HAP-1 (cell line): Measurements from ENCODE around the gene TFR2.

ENCODE experiments used
- DNase-seq, 2 experiments: peaks; one replicate each; pipeline ENCODE4 v3.0.0-alpha.2; 2016 to 2020; ENCODE audit warnings: low spot score in 2 of 2
- H3K27me3 ChIP-seq: fragments of 250-450 bp; sonication (Bioruptor Pico); 2 replicates; pipeline ENCODE4 v1.5.1; 2020; ENCODE audit warnings: low read depth, mild to moderate bottlenecking, moderate library complexity
- H3K36me3 ChIP-seq: fragments of 250-450 bp; sonication (Bioruptor Pico); replicated peaks from 2 replicates; pipeline ENCODE4 v1.5.1; 2020; ENCODE audit warnings: mild to moderate bottlenecking
- H3K4me1 ChIP-seq: fragments of 250-450 bp; sonication (Bioruptor Pico); 2 replicates; pipeline ENCODE4 v1.5.1; 2020; ENCODE audit warnings: mild to moderate bottlenecking
- H3K4me3 ChIP-seq: fragments of 250-450 bp; sonication (Bioruptor Pico); 2 replicates; pipeline ENCODE4 v1.5.1; 2020; ENCODE audit warnings: mild to moderate bottlenecking, moderate library complexity
- H3K9me3 ChIP-seq: fragments of 250-450 bp; sonication (Bioruptor Pico); 2 replicates; pipeline ENCODE4 v1.5.1; 2020; ENCODE audit warnings: mild to moderate bottlenecking, moderate library complexity
- in situ Hi-C: fragments of 300-500 bp; cut with MboI; formaldehyde crosslinking; loops from 3 replicates; pipeline ENCODE4 v1.14.3; 2020; ENCODE audit warnings: low sequenced_read_pairs, inconsistent platforms, mixed read lengths

Gene TFR2

DNA sequence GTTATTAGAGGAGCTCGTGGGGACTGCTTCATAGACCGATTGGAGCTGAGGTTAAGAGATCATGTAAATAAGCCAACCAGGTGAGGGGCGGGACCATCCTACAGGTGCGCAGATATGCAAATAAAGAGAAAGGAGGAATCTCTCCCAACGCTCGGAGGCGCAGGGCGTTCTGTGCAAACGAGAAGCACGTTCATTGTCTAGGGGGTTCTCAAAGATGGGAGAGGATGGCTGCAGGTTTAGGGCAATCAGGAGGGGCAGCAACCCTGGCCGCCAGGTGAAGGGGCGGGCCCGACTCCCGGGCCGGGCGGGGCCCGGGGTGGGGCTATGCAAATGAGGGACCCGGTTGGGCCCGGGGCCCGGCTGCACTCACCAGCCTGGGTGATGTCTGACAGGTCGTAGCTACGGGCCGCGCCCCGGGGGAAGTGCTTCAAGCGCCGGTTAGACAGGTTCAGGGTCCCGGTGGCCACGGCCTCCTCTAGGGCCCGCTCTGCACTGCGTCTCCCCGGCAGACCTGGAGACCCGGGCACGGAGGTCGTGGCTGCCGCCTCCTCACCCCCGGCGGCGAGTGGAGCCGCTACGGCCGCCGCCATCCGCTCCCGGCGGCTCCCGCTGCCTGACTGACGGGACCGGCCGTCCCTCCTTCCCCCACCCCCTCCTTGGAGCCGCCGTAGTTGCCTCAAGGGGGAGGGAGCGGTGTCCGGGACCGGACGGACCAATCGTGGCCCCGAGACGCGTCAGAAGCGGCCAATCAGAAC, 55.7 kb downstream of the TFR2 start, which contains the start of gene LRCH4:
TSS of gene LRCH4 (minus strand) at position 619 of the 755 bp plus-strand sequence. CDS start at position 590, 29 bp downstream.
- Histone ChIP-seq H3K9me3 (no peaks in the 10 kb centered on the region), H3K27me3 (no peaks in the 10 kb centered on the region), H3K36me3 (peaks cover 8% of the 10 kb centered on the region; the same call in 1 of the 2 replicates), H3K4me1 (peaks cover 4% of the 10 kb centered on the region), H3K4me3 (peak within 1 kb of the TSS; percentile 76)
- in situ Hi-C loops: no loop called here
- peak in 1 of 2 experiments; percentile 64 for DNase-seq

DNA sequence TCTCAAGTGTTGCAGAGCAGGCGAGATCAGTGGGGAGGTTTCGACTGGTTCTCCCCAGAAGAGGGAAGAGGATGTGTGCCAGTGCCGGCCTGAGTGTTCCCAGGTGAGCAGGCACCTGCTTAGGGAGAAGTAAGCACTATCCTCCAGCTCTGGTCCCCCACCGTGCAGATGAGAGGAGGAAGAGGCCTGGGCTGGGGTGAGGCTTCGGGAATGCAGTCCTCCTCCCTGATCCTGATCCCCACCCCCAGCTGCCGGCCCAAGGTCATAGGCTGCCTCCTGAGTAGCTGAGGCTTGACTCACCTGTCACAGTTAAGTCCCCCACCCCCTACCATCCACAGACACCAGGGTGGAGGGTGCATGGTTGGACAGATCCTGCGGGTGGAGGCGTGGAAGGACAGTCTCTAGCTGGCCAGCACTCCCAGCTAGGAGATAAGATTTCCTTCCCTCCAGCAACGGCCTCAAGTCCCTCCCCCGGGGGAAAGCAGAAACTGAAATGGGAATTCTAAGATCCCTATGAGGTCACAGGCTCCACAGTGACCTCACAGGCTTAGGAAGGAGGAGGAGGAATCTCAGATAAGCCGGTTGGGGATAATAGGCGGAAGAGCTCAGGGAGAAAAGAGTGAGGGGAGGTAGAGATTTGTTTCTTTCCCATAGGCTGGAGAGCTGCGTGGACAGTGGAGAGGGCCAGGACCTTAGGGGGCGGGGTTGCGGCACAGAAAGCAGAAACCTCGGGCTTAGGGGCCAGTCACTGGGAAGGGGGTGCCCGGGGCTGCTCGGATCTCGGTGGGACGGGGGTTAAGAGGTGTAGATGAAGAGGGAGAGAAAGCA, 56.5 kb downstream of the TFR2 start:
- Histone ChIP-seq H3K27me3 (no peaks in the 10 kb centered on the region), H3K4me3 (peak overlapping the region; percentile 76), H3K36me3 (peaks cover 10% of the 10 kb centered on the region; the same call in 1 of the 2 replicates), H3K4me1 (peaks cover 4% of the 10 kb centered on the region), H3K9me3 (no peaks in the 10 kb centered on the region)
- peak in 1 of 2 experiments; percentile 54 for DNase-seq
- in situ Hi-C loops: no loop called here

DNA sequence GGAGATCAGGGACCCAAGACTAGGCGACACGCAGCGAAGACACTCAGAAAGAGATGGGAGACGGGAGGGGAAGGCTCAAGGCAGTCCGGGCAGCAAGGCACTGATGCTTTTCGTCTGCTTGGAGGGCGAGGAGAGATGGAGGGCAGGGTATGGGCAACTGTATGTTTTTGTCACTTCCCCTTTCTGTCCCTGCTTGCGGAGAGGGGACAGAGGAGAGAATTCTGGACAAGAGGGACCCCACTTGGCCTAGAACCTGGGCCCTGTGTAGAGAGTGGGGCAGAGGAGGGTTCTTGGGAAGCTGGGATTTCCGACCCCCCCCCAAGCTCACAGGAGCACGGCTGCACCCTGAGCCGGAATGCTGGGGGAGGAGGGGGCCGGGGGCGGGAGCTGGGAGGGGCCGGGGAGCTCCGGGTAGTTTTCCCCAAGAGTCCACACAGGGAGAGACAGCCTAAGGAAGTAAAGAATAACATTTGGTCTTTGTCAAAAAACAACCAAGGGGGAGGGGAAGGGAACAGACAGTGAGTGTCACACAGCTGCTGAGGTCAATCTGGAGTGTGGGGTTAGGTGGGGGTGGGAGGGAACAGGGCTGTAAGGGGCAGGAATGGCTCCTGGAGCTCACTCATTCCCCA, 57.2 kb downstream of the TFR2 start:
- no peak for DNase-seq
- in situ Hi-C loops: no loop called here
- no peaks in the 10 kb centered on the region for H3K9me3 ChIP-seq
- H3K4me1 ChIP-seq: peaks cover 4% of the 10 kb centered on the region
- H3K27me3 ChIP-seq: no peaks in the 10 kb centered on the region
- H3K36me3 ChIP-seq: peaks cover 13% of the 10 kb centered on the region
- peak overlapping the region; percentile 76; the same call in 1 of the 2 replicates for H3K4me3 ChIP-seq

DNA sequence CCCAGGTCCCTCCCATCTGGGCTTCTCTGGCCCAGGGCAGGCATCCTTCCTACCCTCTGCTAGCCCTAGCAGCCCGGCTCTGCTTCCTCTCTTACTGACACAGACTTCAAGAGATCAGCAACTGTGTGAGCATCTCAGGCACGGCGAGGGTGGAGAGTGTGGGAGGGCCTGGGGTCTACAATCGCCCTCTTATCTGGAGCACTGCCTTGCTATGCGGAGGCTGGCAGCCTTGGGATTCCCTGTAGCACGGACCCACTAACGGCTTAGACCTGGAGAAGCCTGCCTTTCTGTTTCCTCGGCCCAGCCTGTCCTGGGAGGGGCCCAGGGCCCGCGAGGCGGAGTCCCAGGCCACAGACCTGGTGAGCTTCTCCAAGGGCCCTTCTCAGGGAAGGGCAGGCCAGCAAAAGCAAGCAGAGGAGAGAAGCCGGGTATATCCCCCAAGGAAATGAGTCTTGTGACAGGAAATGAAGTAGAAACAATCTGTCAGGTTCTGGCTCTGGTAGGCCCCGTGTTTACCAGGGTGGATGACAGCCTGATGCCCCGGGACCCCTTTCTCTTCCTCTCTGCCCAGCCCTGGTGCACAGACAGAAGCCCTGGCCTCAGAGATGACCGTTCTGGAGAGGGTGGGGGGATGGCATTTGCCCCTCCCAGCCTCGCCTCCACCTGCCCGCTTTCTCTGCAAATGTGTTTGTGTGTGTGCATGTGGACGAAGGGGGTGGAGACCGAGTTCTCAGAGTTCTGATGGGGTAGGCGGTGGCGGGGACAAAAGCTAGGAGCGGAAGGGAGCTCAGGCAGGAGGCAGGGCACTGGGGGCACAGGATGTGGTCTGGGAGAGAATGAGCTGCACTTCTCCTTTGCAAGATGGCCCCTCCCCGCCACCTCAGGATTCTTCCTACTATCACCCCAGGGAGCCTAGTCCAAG, 58.0 kb downstream of the TFR2 start:
- in situ Hi-C loops: no loop called here
- H3K4me3 ChIP-seq: no peak overlapping the region
- no peaks in the 10 kb centered on the region for H3K9me3 ChIP-seq
- H3K36me3 ChIP-seq: peaks cover 13% of the 10 kb centered on the region
- H3K4me1 ChIP-seq: peaks cover 4% of the 10 kb centered on the region
- no peak for DNase-seq
- no peaks in the 10 kb centered on the region for H3K27me3 ChIP-seq

DNA sequence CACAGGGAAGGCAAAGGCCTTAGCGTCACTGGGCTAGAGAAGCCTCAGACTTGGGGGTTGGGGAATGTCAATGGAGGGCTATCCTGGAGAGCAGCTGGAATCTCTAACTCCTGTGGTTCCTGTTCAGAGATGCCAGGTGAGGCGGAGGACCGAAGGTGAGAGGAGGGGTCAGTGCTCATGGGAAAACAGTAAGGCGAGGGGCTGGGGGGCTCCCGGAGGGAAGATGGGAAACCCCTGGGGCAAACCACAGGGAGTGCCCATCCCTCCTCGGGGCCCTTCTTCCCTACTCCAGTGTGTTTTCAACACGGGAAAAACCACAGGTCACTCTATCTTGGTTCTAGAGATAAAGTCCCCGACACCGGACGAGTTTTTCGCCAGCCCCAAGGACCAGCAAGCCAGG, 58.7 kb downstream of the TFR2 start:
- H3K4me3 ChIP-seq: no peak overlapping the region
- peaks cover 20% of the 10 kb centered on the region for H3K36me3 ChIP-seq
- H3K9me3 ChIP-seq: no peaks in the 10 kb centered on the region
- in situ Hi-C loops: no loop called here
- DNase-seq: no peak
- peaks cover 4% of the 10 kb centered on the region for H3K4me1 ChIP-seq
- no peaks in the 10 kb centered on the region for H3K27me3 ChIP-seq

DNA sequence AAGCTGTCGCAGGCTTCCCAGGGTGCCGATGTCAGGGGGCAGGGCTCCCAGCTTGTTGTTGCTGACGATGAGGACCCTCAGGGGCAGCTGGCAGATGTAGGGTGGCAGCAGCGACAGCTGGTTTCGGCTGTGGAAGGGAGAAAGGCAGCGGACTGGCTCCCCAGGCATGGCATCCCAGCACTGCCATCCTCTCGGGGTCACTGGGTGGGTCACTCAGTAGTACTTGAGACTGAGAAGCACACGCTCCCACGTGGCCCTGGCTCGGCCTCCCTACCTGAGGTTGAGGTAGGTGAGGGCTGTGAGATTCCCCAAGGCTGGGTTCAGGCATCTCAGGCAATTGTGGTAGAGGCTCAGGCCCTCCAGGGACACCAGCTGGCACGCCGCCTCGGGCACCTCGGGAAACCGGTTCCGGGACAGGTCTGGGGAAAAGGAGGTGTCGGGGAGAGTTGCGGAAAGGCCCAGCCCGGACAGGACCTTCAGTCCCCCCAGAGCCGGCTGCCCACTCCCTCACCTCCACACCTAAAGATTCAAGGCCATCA, 59.2 kb downstream of the TFR2 start:
- H3K27me3 ChIP-seq: no peaks in the 10 kb centered on the region
- no peak overlapping the region for H3K4me3 ChIP-seq
- no peaks in the 10 kb centered on the region for H3K9me3 ChIP-seq
- in situ Hi-C loops: no loop called here
- H3K36me3 ChIP-seq: peaks cover 21% of the 10 kb centered on the region
- H3K4me1 ChIP-seq: peaks cover 4% of the 10 kb centered on the region
- no peak for DNase-seq

DNA sequence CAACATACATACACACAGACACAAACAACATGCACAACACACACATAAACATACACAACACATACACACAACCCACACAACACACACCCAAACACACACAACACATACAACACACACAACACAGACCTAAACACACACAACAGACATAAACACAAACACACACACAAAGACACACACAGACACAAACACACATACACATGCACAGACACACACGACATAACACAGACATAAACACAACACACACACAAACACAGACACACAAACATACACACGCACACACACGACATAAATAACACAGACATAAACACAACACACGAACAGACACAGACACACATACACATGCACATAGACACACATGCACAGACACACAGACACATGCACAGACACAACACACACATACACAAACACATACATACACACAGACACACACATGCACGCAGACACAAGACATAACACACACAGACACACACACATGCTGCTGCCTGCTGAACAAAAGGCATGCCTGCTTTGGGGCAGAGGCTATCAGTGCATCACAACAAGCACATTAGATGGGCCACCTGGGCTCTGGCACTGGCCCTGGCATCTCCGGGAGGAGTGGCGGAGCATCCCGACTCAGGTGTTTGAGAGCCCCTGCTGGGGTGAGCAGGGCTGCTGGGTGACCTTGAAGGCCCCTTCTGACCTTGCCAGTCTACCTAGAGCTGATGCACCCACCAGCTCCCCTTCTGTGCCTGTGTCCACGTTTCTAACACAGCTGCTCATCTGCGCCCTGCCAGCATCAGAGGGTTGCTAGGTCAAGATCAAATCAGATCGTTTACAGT, 60.7 kb downstream of the TFR2 start:
- in situ Hi-C loops: no loop called here
- H3K4me3 ChIP-seq: no peak overlapping the region
- no peaks in the 10 kb centered on the region for H3K27me3 ChIP-seq
- peaks cover 4% of the 10 kb centered on the region for H3K4me1 ChIP-seq
- DNase-seq: no peak
- H3K36me3 ChIP-seq: peaks cover 25% of the 10 kb centered on the region
- H3K9me3 ChIP-seq: no peaks in the 10 kb centered on the region

DNA sequence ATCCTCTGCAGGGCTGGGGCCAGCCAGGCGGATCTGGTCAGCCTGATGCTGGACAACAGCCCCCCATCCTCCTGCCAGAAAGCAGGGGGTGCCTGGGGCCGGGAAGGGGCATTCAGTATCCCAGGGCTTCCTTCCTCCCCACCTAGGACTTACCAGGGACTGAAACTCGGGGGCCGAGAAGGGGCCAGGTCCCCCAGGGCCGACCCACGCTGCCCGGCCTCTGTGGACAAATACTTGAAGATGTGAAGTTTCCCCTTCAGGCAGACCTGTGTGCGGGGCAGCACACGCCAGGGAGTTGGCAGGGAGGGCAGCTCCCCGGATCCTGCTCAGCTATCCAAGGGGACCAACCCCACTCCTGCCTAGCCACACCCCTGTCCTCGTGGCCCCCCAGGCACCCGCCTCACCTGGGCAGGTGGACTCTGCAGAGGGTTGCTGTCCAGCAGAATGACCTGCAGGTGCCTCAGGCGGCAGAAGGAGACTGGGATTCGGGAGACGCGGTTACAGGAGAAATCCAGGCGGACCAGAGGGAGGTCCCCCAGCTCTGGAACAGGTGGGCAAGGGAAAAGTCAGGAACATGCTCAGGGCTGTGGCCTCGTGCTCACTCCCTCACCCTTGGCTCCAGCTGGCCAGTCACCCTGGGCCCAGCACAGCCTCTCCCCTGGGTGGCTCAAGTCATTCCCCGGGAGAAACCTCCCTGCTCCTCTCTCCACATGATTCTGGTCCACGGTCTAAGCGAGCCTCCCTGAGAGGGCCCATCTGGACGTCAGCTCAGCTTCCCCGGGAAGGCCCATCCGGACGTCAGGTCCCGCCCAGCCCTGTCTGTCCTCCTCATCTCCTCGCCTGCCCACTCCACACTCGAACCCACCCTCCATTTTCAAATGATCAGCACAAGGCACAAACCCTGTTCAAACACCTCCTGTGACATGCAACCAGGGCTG, 62.8 kb downstream of the TFR2 start:
- Histone ChIP-seq H3K4me1 (no peaks in the 10 kb centered on the region), H3K36me3 (peaks cover 29% of the 10 kb centered on the region), H3K9me3 (no peaks in the 10 kb centered on the region), H3K4me3 (no peak overlapping the region), H3K27me3 (no peaks in the 10 kb centered on the region)
- DNase-seq: no peak
- in situ Hi-C loops: no loop called here

DNA sequence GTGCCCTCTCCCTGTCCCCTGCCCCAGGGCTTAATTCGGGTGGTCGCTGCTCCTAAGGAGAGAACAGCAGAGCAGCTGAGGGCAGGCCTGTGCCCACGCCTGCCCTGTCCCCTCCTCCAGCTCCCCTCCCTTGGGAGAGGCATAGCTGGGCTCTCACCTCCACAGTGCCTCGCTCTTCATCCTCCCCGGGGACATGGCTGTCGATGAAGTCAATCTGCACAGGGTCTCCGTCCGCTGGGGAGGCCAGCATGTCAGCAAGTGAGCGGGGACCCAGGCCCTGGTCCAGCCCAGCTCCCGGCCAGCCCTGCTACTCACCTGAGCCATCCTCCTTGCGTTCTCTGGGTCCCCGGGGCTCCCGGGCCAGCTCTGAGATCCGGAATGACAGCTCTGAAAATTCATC, 63.8 kb downstream of the TFR2 start:
- peaks cover 29% of the 10 kb centered on the region for H3K36me3 ChIP-seq
- H3K9me3 ChIP-seq: no peaks in the 10 kb centered on the region
- no peak for DNase-seq
- H3K4me1 ChIP-seq: no peaks in the 10 kb centered on the region
- no peak overlapping the region for H3K4me3 ChIP-seq
- in situ Hi-C loops: no loop called here
- H3K27me3 ChIP-seq: no peaks in the 10 kb centered on the region

DNA sequence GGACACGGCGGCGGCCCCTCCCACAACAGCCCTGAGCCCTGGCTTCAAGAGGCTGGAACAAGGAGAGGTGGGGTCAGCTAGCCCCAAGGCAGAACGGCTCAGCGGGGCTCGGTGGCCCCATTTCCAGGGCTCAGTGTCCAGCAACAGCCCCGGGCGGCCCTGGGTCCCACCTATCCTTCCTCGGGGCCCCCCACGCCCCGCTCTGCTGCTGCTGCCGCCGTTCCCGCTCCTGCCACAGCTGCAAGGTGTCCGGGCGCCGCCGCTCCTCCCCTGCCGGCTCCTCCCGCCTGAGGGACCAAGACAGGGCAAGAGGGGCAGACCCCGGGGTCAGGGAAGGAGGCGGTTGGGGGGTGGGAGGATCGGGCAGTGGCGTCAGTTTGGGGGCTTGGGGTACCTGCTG, 64.2 kb downstream of the TFR2 start:
- Histone ChIP-seq H3K9me3 (no peaks in the 10 kb centered on the region), H3K4me1 (no peaks in the 10 kb centered on the region), H3K36me3 (peaks cover 29% of the 10 kb centered on the region), H3K4me3 (no peak overlapping the region), H3K27me3 (no peaks in the 10 kb centered on the region)
- DNase-seq: no peak
- in situ Hi-C loops: no loop called here

DNA sequence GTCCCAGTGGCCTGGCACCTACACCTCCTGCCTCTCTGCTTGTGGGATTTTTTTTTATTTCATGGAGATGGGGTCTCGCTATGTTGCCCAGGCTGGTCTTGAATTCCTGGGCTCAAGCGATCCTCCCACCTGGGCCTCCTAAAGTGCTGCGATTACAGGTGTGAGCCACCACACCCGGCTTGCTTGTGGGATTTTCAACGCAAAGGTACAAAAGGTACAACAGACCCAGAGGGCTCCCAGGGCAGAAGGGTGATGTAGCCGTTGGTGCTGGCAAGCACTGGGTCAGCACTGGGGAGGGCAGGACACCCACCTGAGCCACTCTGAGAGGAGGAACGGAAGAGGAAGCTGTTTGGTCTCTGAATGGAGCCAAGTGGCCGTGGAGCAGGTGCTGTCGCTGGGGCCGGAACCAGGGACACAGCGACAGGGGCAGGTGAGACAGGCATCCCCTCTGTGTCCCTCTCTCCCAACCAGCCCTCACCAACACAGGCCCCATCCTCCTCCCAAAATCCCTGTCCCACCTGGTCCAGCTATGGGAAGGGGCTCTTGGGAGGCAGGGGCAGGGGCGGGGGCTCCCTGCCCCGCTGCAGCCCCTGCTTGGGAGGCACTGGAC, 64.9 kb downstream of the TFR2 start:
- H3K4me3 ChIP-seq: no peak overlapping the region
- no peaks in the 10 kb centered on the region for H3K9me3 ChIP-seq
- in situ Hi-C loops: no loop called here
- no peak for DNase-seq
- peaks cover 27% of the 10 kb centered on the region for H3K36me3 ChIP-seq
- no peaks in the 10 kb centered on the region for H3K4me1 ChIP-seq
- no peaks in the 10 kb centered on the region for H3K27me3 ChIP-seq
